CD4-positive, alpha-beta T cell (primary cell): ENCODE data around the gene GABRB2. TPM values are rescaled to one million over a fixed set of nuclear protein-coding genes. Genes with fewer than 3 reads are reported as not detected.

Source experiments
- ATAC-seq: fragments of 200-7000 bp; cut with Tn5 transposase; one replicate; pipeline ENCODE4 v1.10.0; 2022; ENCODE audit warnings: mild to moderate bottlenecking; ENCODE audit not compliant: poor library complexity
- CTCF ChIA-PET: fragments of 350-600 bp; sonication (Branson Sonifier 250); formaldehyde crosslinking; loops from one replicate; lab custom pipeline; 2021; ENCODE audit warnings: antibody characterized with exemption, inconsistent platforms; lab: Charles Lee
- POLR2A ChIA-PET: fragments of 350-600 bp; sonication (Branson Sonifier 250); formaldehyde crosslinking; loops from one replicate; lab custom pipeline; 2021; ENCODE audit warnings: antibody characterized with exemption, inconsistent platforms; lab: Charles Lee
- DNase-seq, 14 experiments: peaks; one replicate each; pipeline ENCODE4 v3.0.0-alpha.2; 2013 to 2020; ENCODE audit warnings: mixed read lengths in 2 of 14
- H3K27ac ChIP-seq, 2 donors: one replicate each; pipeline versions ENCODE4 v1.5.1 to v1.7.0; 2013; ENCODE audit warnings: low read length in 2 of 2, low read depth in 1 of 2, mild to moderate bottlenecking in 1 of 2
- H3K27me3 ChIP-seq, 2 experiments: 1 replicate in 1 of 2; 2 replicates in 1 of 2; pipeline versions ENCODE4 v1.6.1 to v1.7.0; 2013; ENCODE audit warnings: low read length in 2 of 2, control low read depth in 1 of 2, mild to moderate bottlenecking in 1 of 2, moderate library complexity in 1 of 2; ENCODE audit not compliant: insufficient read depth in 2 of 2, control insufficient read depth in 1 of 2
- H3K36me3 ChIP-seq: one replicate; pipeline ENCODE4 v1.6.1; 2013; ENCODE audit warnings: low read length, control low read depth; ENCODE audit not compliant: insufficient read depth
- H3K4me1 ChIP-seq: one replicate; pipeline ENCODE4 v1.6.1; 2013; ENCODE audit warnings: low read length, control low read depth; ENCODE audit not compliant: insufficient read depth
- H3K4me3 ChIP-seq: one replicate; pipeline ENCODE4 v1.5.1; 2013; ENCODE audit warnings: mild to moderate bottlenecking, low read length, moderate library complexity
- H3K9me3 ChIP-seq, 2 experiments: 1 replicate in 1 of 2; 2 replicates in 1 of 2; pipeline versions ENCODE4 v1.6.1 to v1.7.0; 2013; ENCODE audit warnings: low read length in 2 of 2, mild to moderate bottlenecking in 2 of 2, control low read depth in 1 of 2, moderate library complexity in 1 of 2; ENCODE audit not compliant: control insufficient read depth in 1 of 2, insufficient read depth in 1 of 2
- H3K27ac Mint-ChIP-seq: one replicate; pipeline ENCODE4 v1.8.0; 2020; ENCODE audit warnings: mixed read lengths
- H3K27me3 Mint-ChIP-seq: one replicate; pipeline ENCODE4 v1.8.0; 2021; ENCODE audit warnings: mixed read lengths
- H3K36me3 Mint-ChIP-seq: one replicate; pipeline ENCODE4 v1.8.0; 2021; ENCODE audit warnings: low read depth, mixed read lengths
- H3K4me1 Mint-ChIP-seq: one replicate; pipeline ENCODE4 v1.8.0; 2021; ENCODE audit warnings: low read depth, mixed read lengths
- H3K4me3 Mint-ChIP-seq: one replicate; pipeline ENCODE4 v1.8.0; 2020; ENCODE audit warnings: mild to moderate bottlenecking, mixed read lengths
- H3K9me3 Mint-ChIP-seq: one replicate; pipeline ENCODE4 v1.8.0; 2020; ENCODE audit warnings: mixed read lengths
- CTCF ChIP-seq: fragments of 200-600 bp; IDR thresholded peaks from one replicate; pipeline ENCODE4 v1.8.0; 2022; ENCODE audit warnings: antibody characterized with exemption, mild to moderate bottlenecking
- intact Hi-C, 2 experiments: fragments of 100-400 bp; cut with DNase I in 1 of 2; cut with micrococcal nuclease in 1 of 2; formaldehyde crosslinking; loops; one replicate each; pipeline versions ENCODE4 v1.15.1 to v1.9.0; 2023 to 2025; cut with DNase I, micrococcal nuclease
- total RNA-seq, 174 experiments: library from RNA in 2 of 174; stranded (reverse) in 2 of 174; gene quantifications; one replicate each; pipeline ENCODE4 v1.2.3 and lab custom pipeline; 2021 to 2026

The GABRB2 gene
- total RNA-seq, 2 experiments from 2014 or later = not detected

GRCh38 chr5:161446655-161447054 is 99.9 kb downstream of the GABRB2 start:
- Histone ChIP-seq H3K27ac (no peak overlapping the region), H3K4me1 (no peaks in the 10 kb centered on the region), H3K4me3 (no peak overlapping the region), H3K27me3 (no peaks in the 10 kb centered on the region), H3K9me3 (no peaks in the 10 kb centered on the region), H3K36me3 (no peaks in the 10 kb centered on the region)
- no peaks in the 10 kb centered on the region for H3K4me1 Mint-ChIP-seq
- no peak for TF ChIP-seq CTCF
- no peaks in the 10 kb centered on the region for H3K27me3 Mint-ChIP-seq
- ChIA-PET CTCF (no interaction called here), POLR2A (no interaction called here)
- no peak overlapping the region for H3K27ac Mint-ChIP-seq
- ATAC-seq (no peak), DNase-seq (no peak)
- H3K9me3 Mint-ChIP-seq = peaks cover 5% of the 10 kb centered on the region
- H3K4me3 Mint-ChIP-seq = no peak overlapping the region
- H3K36me3 Mint-ChIP-seq = no peaks in the 10 kb centered on the region
- intact Hi-C loops = no loop called here

GRCh38 chr5:161442471-161442870 is 104.1 kb downstream of the GABRB2 start:
- no peak overlapping the region for H3K4me3 ChIP-seq
- no peaks in the 10 kb centered on the region for H3K27me3 ChIP-seq
- ChIA-PET CTCF (no interaction called here), POLR2A (no interaction called here)
- no peaks in the 10 kb centered on the region for H3K27me3 Mint-ChIP-seq
- no peak overlapping the region for H3K27ac ChIP-seq
- peaks cover 0 to 4% of the 10 kb centered on the region in 2 experiments for H3K9me3 ChIP-seq
- H3K27ac Mint-ChIP-seq = no peak overlapping the region
- no peak for TF ChIP-seq CTCF
- no peak for DNase-seq
- no peaks in the 10 kb centered on the region for H3K36me3 ChIP-seq
- intact Hi-C loops = no loop called here
- no peak overlapping the region for H3K4me3 Mint-ChIP-seq
- peaks cover 7% of the 10 kb centered on the region for H3K9me3 Mint-ChIP-seq
- ATAC-seq = no peak
- no peaks in the 10 kb centered on the region for H3K4me1 ChIP-seq
- H3K4me1 Mint-ChIP-seq = no peaks in the 10 kb centered on the region
- H3K36me3 Mint-ChIP-seq = no peaks in the 10 kb centered on the region

GRCh38 chr5:161432798-161433197 is 113.7 kb downstream of the GABRB2 start:
- Mint-ChIP-seq H3K4me1 (no peaks in the 10 kb centered on the region), H3K4me3 (no peak overlapping the region), H3K27ac (no peak overlapping the region), H3K9me3 (no peaks in the 10 kb centered on the region), H3K36me3 (no peaks in the 10 kb centered on the region), H3K27me3 (no peaks in the 10 kb centered on the region)
- ChIA-PET CTCF (no interaction called here), POLR2A (no interaction called here)
- Histone ChIP-seq H3K9me3 (peaks cover 0 to 6% of the 10 kb centered on the region in 2 experiments), H3K36me3 (no peaks in the 10 kb centered on the region), H3K4me3 (no peak overlapping the region), H3K27ac (no peak overlapping the region), H3K27me3 (no peaks in the 10 kb centered on the region), H3K4me1 (no peaks in the 10 kb centered on the region)
- no peak for DNase-seq
- no peak for ATAC-seq
- no peak for TF ChIP-seq CTCF
- intact Hi-C loops = no loop called here
